Endothelial cell of umbilical vein (primary cell): ENCODE results near the gene CDH22. TPM values are rescaled to one million over a fixed set of nuclear protein-coding genes. Genes with fewer than 3 reads are reported as not detected.

Source experiments
- BruUV-seq: library from RNA; stranded (reverse); fragments of 400-500 nt; replicated peaks from 2 replicates; lab custom pipeline; 2021; lab: Mats Ljungman, UMichigan
- CTCF ChIA-PET: fragments of 300-600, 350-600 bp; sonication (Branson Sonifier 250); formaldehyde crosslinking; loops from one replicate; lab custom pipeline; 2021; ENCODE audit warnings: antibody characterized with exemption, inconsistent platforms; lab: Charles Lee
- POLR2A ChIA-PET: fragments of 300-600, 350-600 bp; sonication (Branson Sonifier 250); formaldehyde crosslinking; loops from one replicate; lab custom pipeline; 2021; ENCODE audit warnings: antibody characterized with exemption, inconsistent platforms; lab: Charles Lee
- DNase-seq: peaks from one replicate; pipeline ENCODE4 v3.0.0-alpha.2; 2011; ENCODE audit warnings: low read depth, low spot score
- FAIRE-seq: peaks from 2 replicates; lab custom pipeline; 2011; peaks lifted over from hg19 to GRCh38; lab: Jason Lieb, UNC
- H2AFZ ChIP-seq: 2 replicates; pipeline ENCODE4 v1.6.0; 2012; ENCODE audit warnings: low read depth, low read length, control low read depth, inconsistent platforms
- H3K27ac ChIP-seq: 2 replicates; pipeline ENCODE4 v1.5.1; 2011; ENCODE audit warnings: low read depth, mild to moderate bottlenecking, control low read depth, low read length, moderate library complexity; ENCODE audit not compliant: insufficient read depth
- H3K27me3 ChIP-seq, 2 experiments: 2 replicates each; pipeline versions ENCODE4 v1.6.0 to v1.6.1; 2011; ENCODE audit warnings: low read length in 2 of 2, mixed read lengths in 1 of 2; ENCODE audit not compliant: control insufficient read depth in 2 of 2, insufficient read depth in 2 of 2
- H3K36me3 ChIP-seq, 2 experiments: 2 replicates in 1 of 2; 3 replicates in 1 of 2; pipeline ENCODE4 v1.5.1; 2011; ENCODE audit warnings: low read length in 2 of 2, mild to moderate bottlenecking in 1 of 2, moderate library complexity in 1 of 2; ENCODE audit not compliant: control insufficient read depth in 2 of 2, insufficient read depth in 2 of 2; ENCODE audit errors: extremely low read depth in 1 of 2
- H3K4me1 ChIP-seq: 3 replicates; pipeline ENCODE4 v1.5.1; 2011; ENCODE audit warnings: mild to moderate bottlenecking, low read length; ENCODE audit not compliant: control insufficient read depth, insufficient read depth; ENCODE audit errors: extremely low read depth
- H3K4me2 ChIP-seq: 2 replicates; pipeline ENCODE4 v1.6.1; 2011; ENCODE audit warnings: low read length, control low read depth, mixed read lengths; ENCODE audit not compliant: insufficient read depth
- H3K4me3 ChIP-seq, 3 experiments: fragments of 200-600 bp in 1 of 3; sonication (generic), shearing (Covaris generic) in 1 of 3; replicated peaks in 1 of 3; 2 replicates each; pipeline ENCODE4 v1.5.1; 2011 to 2016; ENCODE audit warnings: control low read depth in 3 of 3, low read length in 3 of 3, mild to moderate bottlenecking in 2 of 3, inconsistent platforms in 1 of 3, low read depth in 1 of 3, moderate library complexity in 1 of 3; ENCODE audit not compliant: insufficient read depth in 1 of 3
- H3K79me2 ChIP-seq: 2 replicates; pipeline ENCODE4 v1.6.0; 2012; ENCODE audit warnings: low read length, inconsistent platforms; ENCODE audit not compliant: control insufficient read depth, insufficient read depth
- H3K9ac ChIP-seq: replicated peaks from 2 replicates; pipeline ENCODE3; 2011; ENCODE audit warnings: low read length, control low read depth; ENCODE audit not compliant: insufficient read depth; ENCODE audit errors: extremely low read depth
- H3K9me1 ChIP-seq: replicated peaks from 3 replicates; pipeline ENCODE4 v1.6.0; 2011; ENCODE audit warnings: mild to moderate bottlenecking, low read length; ENCODE audit not compliant: control insufficient read depth, insufficient read depth; ENCODE audit errors: extremely low read depth
- H3K9me3 ChIP-seq: replicated peaks from 2 replicates; pipeline ENCODE4 v1.5.1; 2012; ENCODE audit warnings: low read length, inconsistent platforms; ENCODE audit not compliant: control insufficient read depth, insufficient read depth
- H4K20me1 ChIP-seq: replicated peaks from 2 replicates; pipeline ENCODE3; 2011; ENCODE audit warnings: mild to moderate bottlenecking, low read length; ENCODE audit not compliant: control insufficient read depth, insufficient read depth; ENCODE audit errors: extremely low read depth
- EZH2 ChIP-seq: IDR thresholded peaks from 2 replicates; pipeline ENCODE4 v1.6.1; 2012; ENCODE audit warnings: borderline replicate concordance, low read depth, mild to moderate bottlenecking, moderate library complexity, low read length, inconsistent platforms; ENCODE audit not compliant: severe bottlenecking
- FOS ChIP-seq: IDR thresholded peaks from 2 replicates; pipeline ENCODE4 v1.6.1; 2011; ENCODE audit warnings: mild to moderate bottlenecking, low read length, moderate library complexity, borderline replicate concordance; ENCODE audit not compliant: insufficient read depth
- GATA2 ChIP-seq: IDR thresholded peaks from 2 replicates; pipeline ENCODE4 v1.7.0; 2011; ENCODE audit warnings: low read depth, mild to moderate bottlenecking, moderate library complexity, mixed read lengths, low read length; ENCODE audit not compliant: insufficient read length, insufficient read depth
- JUN ChIP-seq: IDR thresholded peaks from 2 replicates; pipeline ENCODE4 v1.6.1; 2011; ENCODE audit warnings: borderline replicate concordance, low read depth; ENCODE audit not compliant: insufficient read length, insufficient read depth
- MAX ChIP-seq: IDR thresholded peaks from 2 replicates; pipeline ENCODE4 v1.6.1; 2011; ENCODE audit not compliant: insufficient read depth, insufficient read length
- MYC ChIP-seq: IDR thresholded peaks from one replicate; pipeline ENCODE4 v1.6.1; 2011; ENCODE audit warnings: mild to moderate bottlenecking, low read depth, low read length
- POLR2AphosphoS5 ChIP-seq: IDR thresholded peaks from 2 replicates; pipeline ENCODE4 v1.6.1; 2012; ENCODE audit warnings: low read depth, mild to moderate bottlenecking, control low read depth, low read length, moderate library complexity; ENCODE audit not compliant: insufficient read depth
- dilution Hi-C: fragments of 300-500 bp; cut with MboI; formaldehyde crosslinking; loops from one replicate; pipeline ENCODE4 v1.15.0; 2019; ENCODE audit warnings: low sequenced_read_pairs; ENCODE audit not compliant: extremely low pct_ligation_motif_present
- intact Hi-C: fragments of 100-400 bp; cut with micrococcal nuclease; formaldehyde crosslinking; loops from one replicate; pipeline ENCODE4 v1.10.0; 2022
- polyA plus RNA-seq, 4 experiments: library from polyadenylated mRNA; depleted of rRNA in 3 of 4; stranded (reverse) in 3 of 4; unstranded in 1 of 4; fragments of >200 nt; gene quantifications; 2 replicates each; pipeline versions ENCODE4 v1.2.1 to v1.2.3, GENCODE V29; 2011 to 2012; ENCODE audit warnings: missing spikeins in 1 of 4
- total RNA-seq: library from RNA; stranded (reverse); gene quantifications from 2 replicates; pipeline ENCODE4 v1.2.3, GENCODE V29; 2021
- TF ChIP-seq, protein P1 (sequence below), 2 donors: IDR thresholded peaks; 1 replicate in 1 of 2; 2 replicates in 1 of 2; pipeline ENCODE4 v1.5.1; 2011; ENCODE audit warnings: low read length in 2 of 2, mild to moderate bottlenecking in 2 of 2, moderate library complexity in 2 of 2, control low read depth in 1 of 2, inconsistent platforms in 1 of 2, low read depth in 1 of 2; ENCODE audit not compliant: insufficient read depth in 1 of 2; ENCODE audit errors: extremely low read depth in 1 of 2

Gene CDH22
- total and polyA plus RNA-seq, 2 donors (not counting 3 experiments of a cell fraction or from before 2014, with no cell fraction given), result not detected

DNA sequence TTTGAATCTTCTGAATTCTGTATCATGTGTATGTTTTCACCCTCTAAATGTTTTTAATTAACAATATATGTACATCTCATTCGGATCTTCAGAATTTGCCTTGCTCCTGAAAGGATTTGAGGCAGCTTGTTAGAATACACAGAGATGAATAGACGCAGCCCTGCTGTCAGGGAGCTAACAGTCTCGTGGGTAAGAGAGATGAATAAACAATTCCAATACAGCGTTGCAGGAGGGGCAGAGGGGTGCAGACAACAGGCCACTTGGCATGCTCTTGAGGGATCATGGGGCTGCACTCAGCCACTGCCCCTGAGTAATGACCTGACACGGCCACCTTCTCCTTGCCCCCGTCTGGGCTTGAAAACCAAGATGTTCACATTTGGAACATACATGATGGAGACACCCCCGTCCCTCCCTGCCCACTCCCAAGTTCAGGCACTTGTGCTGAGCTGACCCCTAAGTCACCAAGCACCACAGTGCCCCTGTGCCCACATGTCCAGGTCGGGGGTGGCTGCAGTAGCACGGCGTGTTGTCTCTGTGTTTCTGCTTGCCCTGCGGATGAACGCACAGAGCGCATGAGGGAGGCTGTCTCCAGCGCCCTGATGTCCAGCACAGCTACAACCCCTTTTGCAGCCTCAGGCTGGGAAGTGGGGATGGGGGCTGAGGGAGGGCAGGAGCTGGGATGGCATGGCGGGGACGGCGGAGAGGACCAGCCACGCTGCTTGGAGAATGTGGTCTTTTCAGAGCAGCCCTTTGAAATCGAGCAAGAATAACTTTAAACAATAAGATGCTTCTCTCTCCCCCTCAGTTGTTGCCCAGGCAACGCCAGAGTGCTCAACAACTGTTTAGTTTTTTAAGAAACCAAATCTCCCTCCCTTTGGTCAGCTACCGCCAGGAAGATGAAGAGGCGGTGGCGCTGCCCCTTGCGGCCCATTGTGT, 33.0 kb upstream of the CDH22 start:
- CTCF ChIA-PET, result interaction anchor here (0.9 to 1.3 kb wide), 3 partner anchors 8 to 354 kb away, joined by 3 read pairs; no protein-coding TSS in a partner anchor

GRCh38 chr20:46339037-46339436, 30.7 kb upstream of the CDH22 start:
- H4K20me1 ChIP-seq, result no peaks in the 10 kb centered on the region
- H3K4me1 ChIP-seq, result no peaks in the 10 kb centered on the region
- ChIA-PET POLR2A (no interaction called here), CTCF (interaction anchor here (0.8 to 1.4 kb wide), 4 partner anchors 10 to 206 kb away, joined by 3 to 6 read pairs (median 4); no protein-coding TSS in a partner anchor)
- H3K36me3 ChIP-seq, result no peaks in the 10 kb centered on the region
- no peak for DNase-seq
- H3K4me3 ChIP-seq, result no peak overlapping the region
- peaks cover 17 to 25% of the 10 kb centered on the region in 2 experiments for H3K27me3 ChIP-seq
- no peak overlapping the region for H3K9ac ChIP-seq
- H3K79me2 ChIP-seq, result no peaks in the 10 kb centered on the region
- no peak overlapping the region for H3K27ac ChIP-seq
- intact Hi-C loops, result no loop called here
- H3K4me2 ChIP-seq, result no peak overlapping the region
- dilution Hi-C loops, result no loop called here
- no peaks in the 10 kb centered on the region for H3K9me1 ChIP-seq
- H2AFZ ChIP-seq, result no peak overlapping the region
- BruUV-seq, result no TSS peak
- H3K9me3 ChIP-seq, result no peaks in the 10 kb centered on the region
- no peak for FAIRE-seq
- TF ChIP-seq MAX, result no peak
- TF ChIP-seq POLR2AphosphoS5, result no peak
- no peak for TF ChIP-seq MYC
- no peak for TF ChIP-seq GATA2
- no peak for TF ChIP-seq EZH2
- no peak for TF ChIP-seq FOS
- TF ChIP-seq, protein P1, sequence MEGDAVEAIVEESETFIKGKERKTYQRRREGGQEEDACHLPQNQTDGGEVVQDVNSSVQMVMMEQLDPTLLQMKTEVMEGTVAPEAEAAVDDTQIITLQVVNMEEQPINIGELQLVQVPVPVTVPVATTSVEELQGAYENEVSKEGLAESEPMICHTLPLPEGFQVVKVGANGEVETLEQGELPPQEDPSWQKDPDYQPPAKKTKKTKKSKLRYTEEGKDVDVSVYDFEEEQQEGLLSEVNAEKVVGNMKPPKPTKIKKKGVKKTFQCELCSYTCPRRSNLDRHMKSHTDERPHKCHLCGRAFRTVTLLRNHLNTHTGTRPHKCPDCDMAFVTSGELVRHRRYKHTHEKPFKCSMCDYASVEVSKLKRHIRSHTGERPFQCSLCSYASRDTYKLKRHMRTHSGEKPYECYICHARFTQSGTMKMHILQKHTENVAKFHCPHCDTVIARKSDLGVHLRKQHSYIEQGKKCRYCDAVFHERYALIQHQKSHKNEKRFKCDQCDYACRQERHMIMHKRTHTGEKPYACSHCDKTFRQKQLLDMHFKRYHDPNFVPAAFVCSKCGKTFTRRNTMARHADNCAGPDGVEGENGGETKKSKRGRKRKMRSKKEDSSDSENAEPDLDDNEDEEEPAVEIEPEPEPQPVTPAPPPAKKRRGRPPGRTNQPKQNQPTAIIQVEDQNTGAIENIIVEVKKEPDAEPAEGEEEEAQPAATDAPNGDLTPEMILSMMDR (IDR thresholded peaks at IDR 0.05; ENCODE audit: extremely low read depth in 1 of 2, insufficient read depth in 1 of 2, low read depth in 1 of 2, low read length in 2 of 2), result no peak
- TF ChIP-seq JUN, result no peak

More for the DNA sequence above, 33.0 kb upstream of the CDH22 start:
- no peaks in the 10 kb centered on the region for H3K36me3 ChIP-seq
- no peak overlapping the region for H3K9ac ChIP-seq
- POLR2A ChIA-PET, result no interaction called here
- no peaks in the 10 kb centered on the region for H3K9me3 ChIP-seq
- H3K4me1 ChIP-seq, result no peaks in the 10 kb centered on the region
- no TSS peak for BruUV-seq
- intact Hi-C loops (no loop called here), dilution Hi-C loops (no loop called here)
- peaks cover 22 to 24% of the 10 kb centered on the region in 2 experiments for H3K27me3 ChIP-seq
- H3K27ac ChIP-seq, result no peak overlapping the region
- DNase-seq, result no peak
- H3K79me2 ChIP-seq, result no peaks in the 10 kb centered on the region
- no peaks in the 10 kb centered on the region for H4K20me1 ChIP-seq
- H3K9me1 ChIP-seq, result no peaks in the 10 kb centered on the region
- TF ChIP-seq GATA2 (no peak), JUN (no peak)
- no peak overlapping the region for H3K4me2 ChIP-seq
- H2AFZ ChIP-seq, result no peak overlapping the region
- FAIRE-seq, result no peak
- no peak overlapping the region for H3K4me3 ChIP-seq
